ENCODE data around the gene PDZD11.

GRCh38 chrX:70247252-70247651 is 42.5 kb downstream of the PDZD11 start:
- TF ChIP-seq EZH2 (IDR thresholded peaks at IDR 0.05; ENCODE audit: low read length, unreplicated experiment) (no peak), CTCF (conservative IDR thresholded peaks at IDR 0.05; ENCODE audit: low read depth, low read length) (no peak), EZH2phosphoT487 (IDR thresholded peaks at IDR 0.05; ENCODE audit: borderline replicate concordance, low read length) (no peak)
